GM12865 (cell line): Measurements from ENCODE around the gene CDC25C.

Experiments
- DNase-seq: peaks from one replicate; pipeline ENCODE4 v3.0.0; 2010; ENCODE audit warnings: low read depth
- H3K4me3 ChIP-seq: 2 replicates; pipeline ENCODE4 v1.5.1; 2011; ENCODE audit warnings: mild to moderate bottlenecking, low read depth, low read length, control low read depth
- TF ChIP-seq, protein P1 (sequence below): IDR thresholded peaks from 2 replicates; pipeline ENCODE4 v1.5.1; 2011; ENCODE audit warnings: low read length, control low read depth, low read depth, inconsistent platforms; ENCODE audit not compliant: insufficient read depth; ENCODE audit errors: missing control alignments

The CDC25C gene

GRCh38 chr5:138273834-138274188, 57.8 kb downstream of the CDC25C start:
- TF ChIP-seq, protein P1, sequence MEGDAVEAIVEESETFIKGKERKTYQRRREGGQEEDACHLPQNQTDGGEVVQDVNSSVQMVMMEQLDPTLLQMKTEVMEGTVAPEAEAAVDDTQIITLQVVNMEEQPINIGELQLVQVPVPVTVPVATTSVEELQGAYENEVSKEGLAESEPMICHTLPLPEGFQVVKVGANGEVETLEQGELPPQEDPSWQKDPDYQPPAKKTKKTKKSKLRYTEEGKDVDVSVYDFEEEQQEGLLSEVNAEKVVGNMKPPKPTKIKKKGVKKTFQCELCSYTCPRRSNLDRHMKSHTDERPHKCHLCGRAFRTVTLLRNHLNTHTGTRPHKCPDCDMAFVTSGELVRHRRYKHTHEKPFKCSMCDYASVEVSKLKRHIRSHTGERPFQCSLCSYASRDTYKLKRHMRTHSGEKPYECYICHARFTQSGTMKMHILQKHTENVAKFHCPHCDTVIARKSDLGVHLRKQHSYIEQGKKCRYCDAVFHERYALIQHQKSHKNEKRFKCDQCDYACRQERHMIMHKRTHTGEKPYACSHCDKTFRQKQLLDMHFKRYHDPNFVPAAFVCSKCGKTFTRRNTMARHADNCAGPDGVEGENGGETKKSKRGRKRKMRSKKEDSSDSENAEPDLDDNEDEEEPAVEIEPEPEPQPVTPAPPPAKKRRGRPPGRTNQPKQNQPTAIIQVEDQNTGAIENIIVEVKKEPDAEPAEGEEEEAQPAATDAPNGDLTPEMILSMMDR, result no peak
- H3K4me3 ChIP-seq, result peak overlapping the region; percentile 42
- no peak for DNase-seq

- TF ChIP-seq, protein P1, result no peak
- no peak for DNase-seq
- H3K4me3 ChIP-seq, result no peak overlapping the region
Observed at GRCh38 chr5:138272681-138273080, 58.9 kb downstream of the CDC25C start.

- no peak for DNase-seq
- H3K4me3 ChIP-seq, result no peak overlapping the region
- TF ChIP-seq, protein P1, result no peak
Observed at GRCh38 chr5:138271281-138271680, 60.3 kb downstream of the CDC25C start.

DNA sequence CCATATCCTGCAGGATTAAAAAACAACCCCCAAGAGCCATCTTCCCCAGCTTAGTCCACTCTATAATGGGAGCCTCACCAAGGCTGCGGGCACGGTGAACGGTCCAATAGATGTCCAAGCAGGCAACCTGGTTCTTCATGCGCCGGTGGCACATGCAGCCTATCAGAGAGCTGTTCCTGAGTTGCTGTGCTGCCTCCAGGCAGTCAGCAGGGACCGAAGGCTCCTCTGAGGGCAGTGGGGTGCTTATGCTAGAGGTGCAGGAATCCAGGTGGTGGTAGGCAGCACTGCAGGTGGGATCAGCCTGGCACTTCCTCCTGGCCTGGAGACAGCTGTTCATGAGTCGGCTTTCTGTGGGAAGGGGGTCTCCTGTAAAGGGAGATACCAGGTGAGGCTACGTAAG, 67.4 kb downstream of the CDC25C start:
- DNase-seq, result no peak
- no peak overlapping the region for H3K4me3 ChIP-seq
- TF ChIP-seq, protein P1, result no peak

DNA sequence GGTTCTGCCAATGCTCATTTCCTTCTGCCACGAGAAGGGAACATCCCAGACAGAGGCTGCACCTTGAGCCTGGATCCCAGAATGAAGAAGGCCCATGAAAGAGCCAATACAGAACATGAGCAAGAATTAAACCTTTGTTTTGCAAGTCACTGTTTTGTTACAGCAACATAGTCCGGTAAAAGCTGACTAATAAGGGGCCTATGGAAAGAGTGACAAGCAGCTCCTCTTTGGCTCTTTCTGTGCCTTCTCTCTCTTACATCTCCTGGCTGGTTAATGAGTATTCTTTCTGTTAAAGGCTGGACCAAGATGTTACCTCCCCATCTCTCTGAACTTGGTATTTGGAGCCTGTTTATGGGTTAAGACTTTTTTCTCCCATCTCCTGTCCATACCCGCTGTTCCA, 68.0 kb downstream of the CDC25C start:
- DNase-seq, result no peak
- TF ChIP-seq, protein P1, result no peak
- H3K4me3 ChIP-seq, result no peak overlapping the region

DNA sequence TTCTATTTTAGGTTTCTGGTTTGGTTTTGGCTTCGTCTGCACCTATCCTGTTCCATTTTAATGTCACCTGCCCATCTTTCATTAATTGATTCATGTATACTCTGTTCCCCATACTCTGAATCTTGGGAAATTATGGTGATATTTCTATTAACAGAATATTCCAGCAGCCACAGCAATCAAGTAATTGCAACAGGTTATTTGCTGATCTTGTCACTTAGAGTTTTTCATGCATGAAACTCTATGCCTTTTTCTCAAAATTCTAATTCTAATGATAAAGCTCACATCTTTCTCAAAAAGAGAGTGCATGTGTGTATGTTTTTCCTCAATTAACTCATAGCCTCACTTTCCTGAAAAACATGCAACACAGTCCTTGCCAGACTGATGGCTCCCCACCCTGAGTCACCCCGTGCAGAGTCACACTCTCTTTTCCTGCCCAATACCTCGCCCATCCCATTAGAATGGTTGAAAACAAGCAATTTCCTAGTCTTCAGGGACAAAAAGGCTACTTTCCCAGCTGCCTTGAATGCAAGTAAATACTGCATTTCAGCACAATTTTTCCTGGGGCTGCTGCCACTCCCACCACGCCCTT, 72.8 kb downstream of the CDC25C start:
- no peak overlapping the region for H3K4me3 ChIP-seq
- TF ChIP-seq, protein P1, result no peak
- no peak for DNase-seq

DNA sequence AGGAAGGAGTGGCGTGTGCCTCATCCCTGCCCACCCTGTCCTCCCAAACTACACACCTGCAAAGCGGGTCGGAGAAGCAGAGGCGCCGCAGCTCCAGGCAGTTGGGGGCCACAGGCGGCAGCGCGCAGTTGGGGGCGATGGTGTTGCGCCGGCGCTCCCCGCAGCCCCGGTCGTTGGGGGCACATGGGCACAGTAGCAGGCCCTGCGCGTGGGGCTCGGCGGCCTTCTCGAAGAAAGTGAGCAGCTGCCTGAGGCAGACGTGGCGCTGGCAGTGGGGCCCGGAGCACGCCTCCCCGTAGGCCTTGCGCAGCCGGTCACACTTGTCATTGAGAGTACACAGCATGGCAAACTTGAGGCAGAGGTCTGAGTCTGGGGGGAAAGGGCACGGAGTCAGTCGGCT, 74.0 kb downstream of the CDC25C start:
- no peak for DNase-seq
- TF ChIP-seq, protein P1, result no peak

More for the DNA sequence above, 74.0 kb downstream of the CDC25C start:
- no peak overlapping the region for H3K4me3 ChIP-seq
